Activated T-helper 1 cell treated with Interleukin-2 at 50 U/mL for 16 hours (primary cell): ENCODE data around the gene WASF3.
"Not testable (repeated sequence)": the region's sequence is repeated elsewhere in the genome, so short reads cannot be mapped to it uniquely, and the experiment has no call there.

Experiments
- DNase-seq: peaks from one replicate; pipeline ENCODE4 v3.0.0-alpha.2; 2020; ENCODE audit warnings: low read depth

Gene WASF3

GRCh38 chr13:26635634-26636033 lies 78.2 kb downstream of the WASF3 start:
- DNase-seq = not testable (repeated sequence)

DNA sequence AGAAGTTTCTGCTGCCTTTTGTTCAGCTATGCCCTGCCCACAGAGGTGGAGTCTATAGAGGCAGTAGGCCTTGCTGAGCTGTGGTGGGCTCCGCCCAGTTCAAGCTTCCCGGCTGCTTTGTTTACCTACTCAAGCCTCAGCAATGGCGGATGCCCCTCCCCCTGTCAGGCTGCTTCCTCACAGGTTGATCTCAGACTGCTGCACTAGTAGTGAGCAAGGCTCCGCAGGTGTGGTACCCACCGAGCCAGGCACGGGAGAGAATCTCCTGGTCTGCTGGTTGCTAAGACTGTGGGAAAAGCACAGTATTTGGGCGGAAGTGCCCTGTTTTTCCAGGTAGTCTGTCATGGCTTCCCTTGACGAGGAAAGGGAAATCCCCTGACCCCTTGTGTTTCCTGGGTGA lies 78.6 kb downstream of the WASF3 start:
- DNase-seq = not testable (repeated sequence)

GRCh38 chr13:26646603-26647002 lies 89.1 kb downstream of the WASF3 start:
- no peak for DNase-seq

DNA sequence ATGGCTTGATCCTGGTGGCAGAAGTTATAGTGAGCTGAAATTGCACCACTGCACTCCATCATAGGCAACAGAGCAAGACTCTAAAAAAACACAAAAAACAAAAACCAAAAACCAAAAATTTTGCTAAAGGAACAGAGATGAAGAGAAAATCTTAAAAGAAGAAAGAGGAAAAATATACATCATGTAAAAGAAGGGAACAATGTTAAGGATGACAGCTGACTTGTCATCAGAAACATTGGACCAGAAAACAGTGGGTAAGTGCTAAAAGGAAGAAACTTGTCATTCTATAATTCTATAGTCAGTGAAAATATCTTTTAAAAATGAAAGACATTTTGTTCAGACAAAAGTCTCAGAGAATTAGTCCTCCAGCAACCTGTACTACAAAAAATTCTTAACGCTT lies 93.8 kb downstream of the WASF3 start:
- DNase-seq = no peak

- no peak for DNase-seq
Observed at GRCh38 chr13:26653310-26653709, 95.8 kb downstream of the WASF3 start.

- DNase-seq = no peak
Observed at GRCh38 chr13:26653842-26654241, 96.4 kb downstream of the WASF3 start.

DNA sequence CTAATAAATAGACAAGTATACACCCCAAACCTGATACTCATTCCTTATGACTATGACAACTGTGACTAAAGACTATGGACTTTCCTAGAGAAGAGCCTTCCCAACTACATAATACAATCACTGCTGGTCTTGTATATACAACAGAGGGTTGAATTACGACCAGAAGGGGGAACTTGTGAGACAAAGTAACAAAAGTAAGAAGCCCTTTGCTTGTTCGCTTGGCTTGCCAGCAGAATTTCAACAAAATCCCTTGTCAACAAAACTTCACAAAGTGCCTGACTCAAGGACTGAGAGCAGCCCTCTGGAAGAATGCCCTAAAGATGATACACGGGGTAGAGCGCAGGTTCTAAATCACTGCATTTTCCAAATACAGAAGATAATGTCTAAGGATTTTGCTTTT lies 99.4 kb downstream of the WASF3 start:
- DNase-seq = no peak

DNA sequence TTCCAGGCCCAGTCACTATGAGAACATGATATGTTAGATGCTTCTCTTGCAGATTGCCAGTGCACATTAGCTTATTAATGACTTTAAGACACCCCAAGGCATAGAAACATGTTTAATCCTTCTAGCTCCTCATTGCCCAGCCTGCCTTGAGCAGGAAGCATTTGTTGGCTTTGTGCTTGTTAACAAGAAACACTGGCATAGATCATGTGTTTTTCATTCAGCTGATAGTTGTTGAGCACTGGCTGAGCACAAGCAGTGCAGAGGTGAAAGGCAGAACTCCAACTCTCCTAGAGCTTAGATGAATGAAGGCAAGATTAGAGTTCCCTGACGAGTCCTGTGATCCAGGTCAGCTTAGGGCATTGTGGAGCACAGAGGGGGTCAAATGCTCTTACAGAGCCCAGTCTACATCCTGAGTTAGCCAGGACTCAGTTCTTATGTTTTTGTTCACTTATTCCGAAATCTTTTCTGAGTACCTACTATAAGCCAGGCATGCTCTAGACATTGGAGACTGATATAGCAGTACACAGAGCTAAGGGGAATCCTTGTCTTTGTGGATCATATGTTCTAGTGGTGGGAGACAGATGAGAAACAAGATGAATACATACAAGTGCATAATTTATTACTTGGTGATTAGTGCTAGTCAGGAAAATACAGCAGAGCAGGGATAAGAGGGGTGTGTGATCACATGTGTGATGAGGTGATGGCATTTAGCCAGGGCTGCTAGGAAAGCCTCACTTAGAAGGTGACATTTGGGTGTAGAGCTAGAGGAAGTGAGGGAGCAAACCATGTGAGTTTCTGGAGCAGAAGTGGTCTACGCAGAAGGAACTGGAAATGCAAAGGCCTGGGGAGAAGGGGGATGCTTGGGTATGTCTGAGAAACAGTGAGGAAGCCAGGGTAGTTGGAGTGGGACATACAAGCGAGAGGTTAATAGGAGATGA lies 101.2 kb downstream of the WASF3 start:
- DNase-seq = no peak

DNA sequence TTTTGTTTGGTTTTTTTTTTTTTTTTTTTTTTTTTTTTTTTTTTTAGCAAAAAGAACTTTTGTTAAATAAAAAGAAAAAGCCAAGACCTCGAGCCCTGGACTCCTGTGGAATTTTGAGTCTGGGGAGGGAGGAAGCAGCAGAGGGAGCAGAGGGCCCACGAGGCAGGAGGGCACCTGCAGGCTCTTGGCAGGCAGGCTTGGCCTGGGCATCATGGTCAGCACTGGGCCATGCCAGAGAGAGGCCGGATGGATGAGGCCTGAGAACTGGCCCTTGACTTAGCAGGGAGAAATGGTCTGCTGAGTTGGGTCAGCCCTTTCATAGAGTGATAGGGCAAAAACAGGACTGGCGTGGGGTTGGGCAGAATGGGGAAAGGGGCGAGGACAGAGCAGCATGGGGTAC lies 102.7 kb downstream of the WASF3 start:
- DNase-seq = no peak

DNA sequence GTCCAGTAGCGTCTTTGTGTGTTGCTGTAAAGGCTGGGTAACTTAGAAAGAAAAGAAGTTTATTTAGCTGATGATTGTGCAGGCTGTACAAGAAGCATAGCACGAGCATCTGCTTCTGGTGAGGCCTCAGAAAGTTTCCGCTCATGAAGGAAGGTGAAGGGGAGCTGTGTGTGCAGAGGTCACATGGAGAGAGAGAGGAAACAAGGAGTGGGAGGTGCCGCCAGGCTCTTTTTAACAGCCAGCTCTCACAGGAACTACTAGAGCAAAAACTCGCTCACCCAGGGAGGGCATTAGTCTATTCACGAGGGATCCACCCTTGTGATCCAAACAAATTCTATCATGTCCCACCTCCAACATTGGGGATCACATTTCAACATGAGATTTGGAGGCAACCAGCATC lies 103.3 kb downstream of the WASF3 start:
- DNase-seq = no peak

DNA sequence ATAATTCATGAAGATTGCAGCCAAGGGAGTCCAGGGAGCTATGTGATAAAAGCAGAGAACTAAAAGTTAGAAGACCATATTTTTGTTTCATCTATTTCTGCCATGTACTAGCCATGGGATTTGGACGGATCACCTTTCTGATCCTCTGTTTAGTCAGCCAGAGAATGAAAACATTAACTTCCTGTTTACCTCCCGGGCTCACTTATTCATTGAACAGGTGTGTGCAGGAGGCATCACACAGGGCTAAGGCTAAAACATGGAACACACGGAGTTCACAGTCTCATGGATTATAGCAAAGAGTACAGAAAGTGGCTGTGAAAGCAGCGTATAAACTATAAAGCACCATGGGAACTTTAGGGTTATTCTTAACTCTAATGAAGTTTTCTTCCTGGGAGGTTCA lies 106.3 kb downstream of the WASF3 start:
- DNase-seq = no peak

DNA sequence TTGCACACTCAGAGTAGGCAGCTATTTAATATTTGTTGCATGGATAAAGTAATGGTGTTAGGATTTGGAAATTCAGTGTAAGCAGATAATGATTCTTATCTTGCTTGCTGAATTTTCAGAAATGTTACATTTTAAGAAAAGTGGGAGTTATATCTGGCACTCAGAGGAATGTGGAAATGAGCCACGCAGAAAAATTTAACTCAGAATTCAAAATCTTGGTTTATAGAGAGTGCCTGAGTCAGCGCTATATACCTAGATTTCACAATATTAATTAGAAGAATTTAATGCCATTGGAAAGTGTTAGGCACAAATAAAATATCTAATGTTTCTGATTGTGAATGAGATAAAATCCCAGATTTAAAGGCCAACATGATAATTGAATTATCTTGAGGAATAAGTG lies 106.8 kb downstream of the WASF3 start:
- no peak for DNase-seq

- DNase-seq = no peak
Observed at GRCh38 chr13:26664876-26665275, 107.4 kb downstream of the WASF3 start.

DNA sequence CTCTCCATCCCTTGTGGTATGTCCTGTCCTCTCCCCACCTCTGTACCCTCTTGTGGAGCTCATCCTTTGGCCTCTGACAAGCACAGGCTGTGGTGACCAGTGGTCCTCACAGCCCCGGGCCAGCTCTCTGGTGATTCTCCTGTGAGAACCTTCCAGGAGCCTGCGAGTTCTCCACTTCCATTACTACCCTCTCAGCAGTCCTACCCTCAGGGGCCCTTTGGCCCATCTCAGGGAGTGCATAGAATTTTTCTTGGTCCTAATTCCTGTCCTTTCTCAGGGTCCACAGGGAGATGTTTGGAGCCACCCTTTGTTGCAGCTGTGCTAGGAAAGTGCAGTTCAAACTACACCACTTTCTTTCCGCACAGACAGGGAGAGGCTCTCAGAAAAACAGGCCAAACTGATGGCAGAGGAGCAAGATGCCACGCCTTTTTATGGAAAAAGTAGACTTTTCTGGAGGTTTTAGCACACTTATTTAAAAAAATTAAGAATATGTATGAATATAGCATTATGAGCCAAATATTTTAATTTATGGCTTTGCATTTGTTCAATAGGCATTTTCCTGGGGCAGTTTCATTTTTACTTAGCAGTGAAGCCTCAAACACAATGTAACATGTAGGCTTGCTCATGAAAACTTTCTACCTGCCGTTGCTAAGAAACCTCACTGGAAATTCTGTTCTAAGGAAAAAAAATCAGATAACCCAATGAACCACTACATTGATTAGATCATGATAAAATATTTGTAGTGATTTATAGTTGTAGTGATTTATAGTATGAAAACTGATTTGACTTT lies 111.1 kb downstream of the WASF3 start:
- no peak for DNase-seq

GRCh38 chr13:26673890-26674289 lies 116.4 kb downstream of the WASF3 start:
- no peak for DNase-seq

DNA sequence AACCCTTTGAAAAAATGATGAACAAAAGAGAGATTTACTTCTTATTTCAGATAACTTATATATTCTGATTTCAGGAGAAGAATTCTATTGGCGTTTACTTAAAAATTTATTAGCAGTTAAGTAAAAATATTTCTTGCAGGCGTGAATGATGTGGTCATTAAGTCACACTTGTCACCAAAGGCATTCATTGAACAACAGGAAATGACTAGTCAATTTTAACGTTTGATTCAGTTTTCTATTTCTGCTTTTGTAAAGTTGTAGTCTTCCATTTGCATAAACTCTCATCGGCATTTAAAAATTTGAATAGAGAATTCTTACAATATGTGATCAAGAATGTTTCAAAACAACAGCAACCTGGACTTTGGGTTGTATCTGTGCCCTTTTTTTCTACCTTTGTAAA lies 119.7 kb downstream of the WASF3 start:
- no peak for DNase-seq

DNA sequence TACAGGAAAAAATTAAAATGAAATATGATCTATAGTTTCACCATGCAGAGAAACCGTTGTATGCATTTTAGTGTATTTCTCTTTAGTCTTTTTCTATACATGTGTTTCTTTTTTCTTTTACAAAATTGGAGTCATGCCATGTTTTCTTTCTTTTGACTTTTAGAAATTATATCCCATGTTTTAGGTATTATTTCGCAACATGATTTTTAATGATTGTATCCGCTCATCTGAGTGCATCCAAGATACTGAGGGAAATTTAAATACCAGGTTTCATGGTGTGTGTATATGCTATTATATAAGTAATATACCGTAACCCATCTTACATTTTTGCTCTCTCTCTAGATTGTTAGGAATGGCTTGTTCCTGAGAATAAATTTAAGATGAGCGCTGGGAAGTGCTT lies 120.8 kb downstream of the WASF3 start:
- no peak for DNase-seq

- no peak for DNase-seq
Observed at GRCh38 chr13:26678796-26679195, 121.3 kb downstream of the WASF3 start.

DNA sequence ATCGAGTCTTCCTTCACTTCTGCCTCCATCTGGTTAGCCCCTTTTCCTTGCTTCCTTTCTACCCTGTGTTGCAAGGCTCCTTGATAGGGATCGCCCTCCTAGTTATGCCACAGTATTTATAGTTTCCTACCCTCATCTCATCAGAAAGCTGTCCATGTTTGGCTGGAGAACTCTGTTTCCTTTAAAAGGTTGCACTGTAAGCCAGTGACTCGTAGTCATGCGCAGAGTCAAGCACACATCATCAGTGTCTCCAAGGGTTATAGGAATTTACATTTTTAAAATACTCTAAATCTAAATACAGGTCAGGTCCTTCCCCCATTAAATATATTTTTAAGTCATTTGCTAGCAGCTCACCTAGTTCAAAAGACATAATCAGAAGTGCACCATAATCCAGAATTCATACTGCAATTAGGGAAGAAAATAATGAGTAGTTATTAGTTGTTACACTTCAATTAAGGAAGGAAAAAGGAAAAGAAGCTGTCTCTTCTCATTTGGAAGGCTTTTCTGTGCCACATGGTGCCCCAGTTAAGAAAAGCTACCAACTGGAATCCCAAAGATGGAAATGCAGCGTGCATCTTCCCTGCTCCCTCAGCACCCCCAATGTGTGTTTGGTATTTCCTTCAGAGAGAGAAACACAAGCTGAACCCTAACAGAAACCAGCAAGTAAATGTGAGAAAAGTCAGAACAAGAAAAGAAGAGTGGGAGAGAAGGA lies 122.1 kb downstream of the WASF3 start:
- DNase-seq = no peak

DNA sequence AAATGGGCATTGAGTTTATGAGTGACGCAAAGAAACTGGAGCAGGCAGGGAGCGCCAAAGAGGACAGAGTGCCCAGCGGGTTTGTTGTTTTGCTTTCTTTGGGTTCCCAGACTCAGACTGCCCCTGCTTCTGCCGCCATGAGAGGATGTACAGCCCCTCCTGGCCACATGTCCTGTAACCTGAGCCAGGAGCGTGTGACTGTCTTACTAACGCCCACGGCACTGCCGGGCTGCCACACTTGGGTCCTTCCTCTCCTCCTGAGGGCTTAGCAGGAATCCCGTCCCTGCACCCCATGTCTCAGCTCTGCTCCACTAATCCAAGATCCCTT lies 122.6 kb downstream of the WASF3 start:
- no peak for DNase-seq

DNA sequence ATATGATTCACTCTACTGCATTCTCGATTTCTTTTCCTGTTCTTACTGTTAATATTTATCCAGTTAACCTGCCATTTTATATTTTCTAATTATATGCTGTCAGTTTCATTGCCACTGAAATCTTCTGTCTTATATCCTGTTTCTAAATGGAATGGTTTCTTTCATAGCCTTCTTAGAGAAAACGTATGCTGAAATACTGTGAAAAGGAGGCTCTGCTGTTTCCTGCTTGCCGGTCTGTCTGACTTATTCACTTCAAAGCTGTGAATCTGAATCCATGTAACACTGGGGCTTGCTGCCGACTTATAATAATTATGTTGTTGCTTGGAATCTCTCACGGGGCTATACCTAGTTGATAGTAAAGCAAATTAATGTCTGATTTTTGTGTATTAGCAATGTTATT lies 123.1 kb downstream of the WASF3 start:
- no peak for DNase-seq

- DNase-seq = no peak
Observed at GRCh38 chr13:26681036-26681435, 123.6 kb downstream of the WASF3 start.

DNA sequence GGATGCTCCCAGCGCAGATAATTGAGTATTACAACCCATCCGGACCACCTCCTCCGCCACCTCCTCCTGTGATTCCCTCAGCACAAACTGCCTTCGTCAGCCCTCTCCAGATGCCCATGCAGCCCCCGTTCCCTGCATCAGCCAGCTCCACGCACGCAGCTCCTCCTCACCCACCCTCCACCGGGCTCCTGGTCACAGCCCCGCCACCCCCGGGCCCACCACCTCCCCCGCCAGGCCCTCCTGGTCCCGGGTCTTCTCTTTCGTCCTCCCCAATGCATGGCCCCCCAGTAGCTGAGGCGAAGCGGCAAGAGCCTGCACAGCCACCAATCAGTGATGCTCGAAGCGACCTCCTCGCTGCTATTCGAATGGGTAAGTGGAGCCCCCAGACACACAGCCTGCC lies 125.1 kb downstream of the WASF3 start:
- no peak for DNase-seq
